Erythroblast (primary cell): ENCODE measurements around the gene ARHGEF28.

Experiments used
- GATA1 ChIP-seq: IDR thresholded peaks from 2 replicates; pipeline ENCODE4 v1.6.1; 2011; ENCODE audit warnings: low read depth, mild to moderate bottlenecking, control low read depth, low read length, moderate library complexity
- POLR2A ChIP-seq: IDR thresholded peaks from 2 replicates; pipeline ENCODE4 v1.6.1; 2011; ENCODE audit warnings: mild to moderate bottlenecking, low read length

DNA sequence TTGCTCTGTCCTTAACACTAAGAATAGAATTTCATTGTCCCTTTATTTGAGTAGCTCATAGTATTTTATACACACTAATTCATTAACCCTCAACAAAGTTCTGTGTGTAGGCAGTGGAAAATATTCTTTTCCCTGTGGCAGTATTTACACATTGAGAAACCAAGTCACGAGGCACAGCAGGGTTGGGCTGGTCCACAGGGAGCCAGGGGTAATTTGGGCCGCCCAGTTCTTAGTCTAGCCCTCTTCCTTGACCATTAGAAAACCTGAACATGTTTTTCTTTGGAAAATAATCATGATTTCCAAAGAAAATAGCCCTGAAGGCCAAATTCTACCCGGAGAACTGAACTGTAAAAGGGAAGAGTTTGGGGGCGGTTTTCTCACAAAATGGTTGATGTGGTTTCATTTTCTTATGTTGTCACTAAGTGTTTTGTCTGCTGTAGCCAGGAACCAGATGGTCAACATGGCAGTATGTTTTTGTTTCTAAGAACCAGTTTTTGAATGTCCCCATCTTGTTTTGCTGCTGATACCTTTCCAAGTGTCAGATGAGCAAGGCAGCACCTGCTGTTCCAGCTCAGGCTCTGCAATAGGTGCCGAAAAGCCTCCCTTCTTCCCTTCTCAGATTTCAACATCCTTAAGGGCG, 29.6 kb downstream of the ARHGEF28 start:
- TF ChIP-seq POLR2A, result no peak
- no peak for TF ChIP-seq GATA1
